Skin of body (tissue), 2 donors: ENCODE data around the gene LAMA3. TPM values are rescaled to one million over a fixed set of nuclear protein-coding genes. Genes with fewer than 3 reads are reported as not detected.

Source experiments
- DNase-seq: peaks from one replicate; lab custom pipeline; 2025; lab: John Stamatoyannopoulos, UW
- total RNA-seq: library from RNA; depleted of rRNA; stranded (reverse); fragments of >200 nt; gene quantifications from one replicate; pipeline ENCODE4 v1.2.3, GENCODE V29; 2014

The LAMA3 gene
- total RNA-seq, 1 donor from 2014 or later = 60.6 TPM

- no peak for DNase-seq
These were observed 303.1 kb downstream of the LAMA3 start for GRCh38 chr18:23992089-23992940.

- DNase-seq = no peak
These were observed 303.7 kb downstream of the LAMA3 start for GRCh38 chr18:23992941-23993280.

GRCh38 chr18:23994361-23994902 lies 305.2 kb downstream of the LAMA3 start:
- peak; percentile 60 for DNase-seq

- DNase-seq = no peak
These were observed 305.9 kb downstream of the LAMA3 start for GRCh38 chr18:23995180-23995579.

GRCh38 chr18:23998018-23998417 lies 308.8 kb downstream of the LAMA3 start:
- no peak for DNase-seq

- DNase-seq = no peak
These were observed 309.6 kb downstream of the LAMA3 start for GRCh38 chr18:23998820-23999219.

GRCh38 chr18:24000613-24001490 lies 311.6 kb downstream of the LAMA3 start:
- DNase-seq = no peak

GRCh38 chr18:24002479-24002878 lies 313.2 kb downstream of the LAMA3 start:
- DNase-seq = no peak

- no peak for DNase-seq
These were observed 314.0 kb downstream of the LAMA3 start for GRCh38 chr18:24003288-24003687.

GRCh38 chr18:24003903-24004640 lies 314.8 kb downstream of the LAMA3 start:
- DNase-seq = no peak

Other genes starting within 250 kb of the LAMA3 start
- 84.7 TPM for gene RIOK3, start 236.2 kb upstream of the LAMA3 start, total RNA-seq
- 14.0 TPM for gene RMC1, start 185.9 kb upstream of the LAMA3 start, total RNA-seq
- 70.4 TPM for gene NPC1, start 102.9 kb upstream of the LAMA3 start, total RNA-seq
- gene ANKRD29, start 26.5 kb upstream of the LAMA3 start, total RNA-seq = 6.1 TPM